ENCODE measurements around the gene SH3BP2. TPM values are rescaled to one million over a fixed set of nuclear protein-coding genes. Genes with fewer than 3 reads are reported as not detected.

Gene SH3BP2
- polyA plus RNA-seq, 1 of the 3 experiments (the other 2 are of a cell fraction): 25.2 TPM

DNA sequence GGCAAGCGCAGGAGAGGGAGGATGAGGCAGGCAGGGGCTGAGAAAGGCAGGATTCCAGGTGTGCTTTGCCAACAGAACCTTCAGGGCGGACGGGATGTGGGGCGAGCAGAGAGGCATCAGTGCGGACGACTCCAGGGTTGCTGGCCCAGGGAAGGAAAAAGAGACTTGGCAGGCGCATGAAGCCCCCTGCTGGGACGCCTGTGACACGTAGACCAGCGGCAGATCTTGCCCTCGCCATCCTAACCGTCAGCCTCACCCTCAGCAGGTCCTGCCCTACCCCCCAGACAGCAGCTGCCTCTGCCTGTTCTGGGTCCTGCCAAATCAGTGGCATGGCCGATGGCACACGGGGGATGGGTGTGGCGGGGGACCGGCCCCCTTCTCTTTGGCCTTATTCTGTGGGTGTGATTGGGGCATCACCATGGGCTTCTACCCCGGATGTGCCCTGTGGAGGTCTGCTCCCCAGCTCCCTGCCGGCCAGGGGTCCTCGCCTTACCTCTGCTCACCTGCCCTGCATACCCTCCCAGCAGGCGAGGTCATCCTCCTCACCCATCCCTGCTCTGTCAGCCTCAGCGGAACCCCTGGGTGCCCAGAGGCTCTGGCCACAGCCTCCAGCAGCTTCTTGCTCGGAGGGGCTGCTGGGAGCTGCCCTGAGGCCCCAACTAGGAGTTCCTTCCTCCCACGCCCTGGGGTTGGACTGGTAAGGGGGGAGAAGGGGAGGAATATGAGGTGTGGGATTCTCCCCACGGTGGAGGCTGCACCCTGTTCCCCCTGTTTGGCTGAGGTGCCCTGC, 2.9 kb upstream of the SH3BP2 start:
- DNase-seq: peak; percentile 41
- H2AFZ ChIP-seq (ENCODE audit: low read depth): no peak overlapping the region
- no peaks in the 10 kb centered on the region for H3F3A ChIP-seq (replicated peaks; ENCODE audit: insufficient read depth)
- no peak overlapping the region for H3K27ac ChIP-seq (ENCODE audit: low read depth in 2 of 2, low read length in 1 of 2)
- CTCF ChIA-PET: no interaction called here
- POLR2A ChIA-PET: no interaction called here
- no peak overlapping the region for H3K4me3 ChIP-seq (ENCODE audit: low read depth in 2 of 2, low read length in 1 of 2)
- H3K9me3 ChIP-seq: no peaks in the 10 kb centered on the region
- H3K4me1 ChIP-seq (ENCODE audit: control insufficient read depth in 1 of 2, insufficient read depth in 2 of 2, low read depth in 1 of 2, low read length in 1 of 2): peaks cover 15 to 43% of the 10 kb centered on the region in 2 experiments; a peak in 2 of 4 replicates
- no peaks in the 10 kb centered on the region for H4K20me1 ChIP-seq (ENCODE audit: insufficient read depth)
- no peaks in the 10 kb centered on the region for H3K36me3 ChIP-seq (replicated peaks in 1 of 2; ENCODE audit: control insufficient read depth in 1 of 2, insufficient read depth in 2 of 2, low read length in 1 of 2)
- H3K9me2 ChIP-seq: no peaks in the 10 kb centered on the region
- no peaks in the 10 kb centered on the region for H3K27me3 ChIP-seq (ENCODE audit: insufficient read depth)
- H3K4me2 ChIP-seq: no peak overlapping the region
- no peak for TF ChIP-seq YY1 (IDR thresholded peaks at IDR 0.05; ENCODE audit: low read depth)
- TF ChIP-seq SIN3A (IDR thresholded peaks at IDR 0.05; ENCODE audit: borderline replicate concordance, low read depth, low read length): no peak
- TF ChIP-seq GABPA (IDR thresholded peaks at IDR 0.05; ENCODE audit: low read depth): no peak
- no peak for TF ChIP-seq EZH2phosphoT487 (IDR thresholded peaks at IDR 0.05; ENCODE audit: borderline replicate concordance, low read depth)
- no peak for TF ChIP-seq MXI1 (IDR thresholded peaks at IDR 0.05; ENCODE audit: low read depth, low read length)
- TF ChIP-seq, protein P1, sequence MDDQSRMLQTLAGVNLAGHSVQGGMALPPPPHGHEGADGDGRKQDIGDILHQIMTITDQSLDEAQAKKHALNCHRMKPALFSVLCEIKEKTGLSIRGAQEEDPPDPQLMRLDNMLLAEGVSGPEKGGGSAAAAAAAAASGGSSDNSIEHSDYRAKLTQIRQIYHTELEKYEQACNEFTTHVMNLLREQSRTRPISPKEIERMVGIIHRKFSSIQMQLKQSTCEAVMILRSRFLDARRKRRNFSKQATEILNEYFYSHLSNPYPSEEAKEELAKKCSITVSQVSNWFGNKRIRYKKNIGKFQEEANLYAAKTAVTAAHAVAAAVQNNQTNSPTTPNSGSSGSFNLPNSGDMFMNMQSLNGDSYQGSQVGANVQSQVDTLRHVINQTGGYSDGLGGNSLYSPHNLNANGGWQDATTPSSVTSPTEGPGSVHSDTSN (IDR thresholded peaks at IDR 0.05): no peak
- no peak for TF ChIP-seq TCF12 (IDR thresholded peaks at IDR 0.05)
- TF ChIP-seq, protein P2, sequence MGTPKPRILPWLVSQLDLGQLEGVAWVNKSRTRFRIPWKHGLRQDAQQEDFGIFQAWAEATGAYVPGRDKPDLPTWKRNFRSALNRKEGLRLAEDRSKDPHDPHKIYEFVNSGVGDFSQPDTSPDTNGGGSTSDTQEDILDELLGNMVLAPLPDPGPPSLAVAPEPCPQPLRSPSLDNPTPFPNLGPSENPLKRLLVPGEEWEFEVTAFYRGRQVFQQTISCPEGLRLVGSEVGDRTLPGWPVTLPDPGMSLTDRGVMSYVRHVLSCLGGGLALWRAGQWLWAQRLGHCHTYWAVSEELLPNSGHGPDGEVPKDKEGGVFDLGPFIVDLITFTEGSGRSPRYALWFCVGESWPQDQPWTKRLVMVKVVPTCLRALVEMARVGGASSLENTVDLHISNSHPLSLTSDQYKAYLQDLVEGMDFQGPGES (IDR thresholded peaks at IDR 0.05; ENCODE audit: low read depth, low read length): no peak
- TF ChIP-seq RAD21 (IDR thresholded peaks at IDR 0.05; ENCODE audit: low read length): peak; percentile 34
- H3K9ac ChIP-seq: no peak overlapping the region
- 86% methylated on average over 12 of the region's 24 CpGs for WGBS (ENCODE audit: low lambda C conversion rate)
- peaks cover 4% of the 10 kb centered on the region; the same call in 1 of the 2 replicates for H3K79me2 ChIP-seq (ENCODE audit: insufficient read depth)

- Histone ChIP-seq H3F3A (replicated peaks; ENCODE audit: insufficient read depth) (no peaks in the 10 kb centered on the region), H3K79me2 (ENCODE audit: insufficient read depth) (peaks cover 5% of the 10 kb centered on the region; the same call in 1 of the 2 replicates), H4K20me1 (ENCODE audit: insufficient read depth) (no peaks in the 10 kb centered on the region), H3K27me3 (ENCODE audit: insufficient read depth) (no peaks in the 10 kb centered on the region), H2AFZ (ENCODE audit: low read depth) (no peak overlapping the region), H3K9me2 (no peaks in the 10 kb centered on the region), H3K27ac (ENCODE audit: low read depth in 2 of 2, low read length in 1 of 2) (no peak overlapping the region), H3K4me2 (no peak overlapping the region), H3K4me1 (ENCODE audit: control insufficient read depth in 1 of 2, insufficient read depth in 2 of 2, low read depth in 1 of 2, low read length in 1 of 2) (peaks cover 15 to 52% of the 10 kb centered on the region in 2 experiments; a peak in 2 of 4 replicates), H3K36me3 (replicated peaks in 1 of 2; ENCODE audit: control insufficient read depth in 1 of 2, insufficient read depth in 2 of 2, low read length in 1 of 2) (no peaks in the 10 kb centered on the region), H3K4me3 (ENCODE audit: low read depth in 2 of 2, low read length in 1 of 2) (no peak overlapping the region), H3K9ac (no peak overlapping the region), H3K9me3 (no peaks in the 10 kb centered on the region)
- TF ChIP-seq CHD2 (IDR thresholded peaks at IDR 0.05; ENCODE audit: low read length, partially characterized antibody) (no peak), FOSL2 (IDR thresholded peaks at IDR 0.05; ENCODE audit: borderline replicate concordance, low read depth) (no peak), RFX5 (IDR thresholded peaks at IDR 0.05; ENCODE audit: low read length) (no peak), RCOR1 (IDR thresholded peaks at IDR 0.05; ENCODE audit: low read length) (no peak), EZH2phosphoT487 (IDR thresholded peaks at IDR 0.05; ENCODE audit: borderline replicate concordance, low read depth) (no peak), MAX (IDR thresholded peaks at IDR 0.05; ENCODE audit: low read depth) (no peak), POLR2AphosphoS5 (IDR thresholded peaks at IDR 0.05; ENCODE audit: low read depth, low read length) (no peak), TAF1 (IDR thresholded peaks at IDR 0.05; ENCODE audit: borderline replicate concordance, low read depth, low read length) (no peak), SIN3A (IDR thresholded peaks at IDR 0.05; ENCODE audit: borderline replicate concordance, low read depth, low read length) (no peak), RAD21 (IDR thresholded peaks at IDR 0.05; ENCODE audit: low read length) (no peak)
- TF ChIP-seq, protein P2 (IDR thresholded peaks at IDR 0.05; ENCODE audit: low read depth, low read length): no peak
- TF ChIP-seq, protein P3, sequence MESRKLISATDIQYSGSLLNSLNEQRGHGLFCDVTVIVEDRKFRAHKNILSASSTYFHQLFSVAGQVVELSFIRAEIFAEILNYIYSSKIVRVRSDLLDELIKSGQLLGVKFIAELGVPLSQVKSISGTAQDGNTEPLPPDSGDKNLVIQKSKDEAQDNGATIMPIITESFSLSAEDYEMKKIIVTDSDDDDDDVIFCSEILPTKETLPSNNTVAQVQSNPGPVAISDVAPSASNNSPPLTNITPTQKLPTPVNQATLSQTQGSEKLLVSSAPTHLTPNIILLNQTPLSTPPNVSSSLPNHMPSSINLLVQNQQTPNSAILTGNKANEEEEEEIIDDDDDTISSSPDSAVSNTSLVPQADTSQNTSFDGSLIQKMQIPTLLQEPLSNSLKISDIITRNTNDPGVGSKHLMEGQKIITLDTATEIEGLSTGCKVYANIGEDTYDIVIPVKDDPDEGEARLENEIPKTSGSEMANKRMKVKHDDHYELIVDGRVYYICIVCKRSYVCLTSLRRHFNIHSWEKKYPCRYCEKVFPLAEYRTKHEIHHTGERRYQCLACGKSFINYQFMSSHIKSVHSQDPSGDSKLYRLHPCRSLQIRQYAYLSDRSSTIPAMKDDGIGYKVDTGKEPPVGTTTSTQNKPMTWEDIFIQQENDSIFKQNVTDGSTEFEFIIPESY (IDR thresholded peaks at IDR 0.05; ENCODE audit: borderline replicate concordance, low read depth): no peak
- CTCF ChIA-PET: interaction anchor here (0.6 kb wide), 1 partner anchor 10 kb away, joined by 3 read pairs; no protein-coding TSS in a partner anchor
- POLR2A ChIA-PET: interaction anchor here (1.4 kb wide), 1 partner anchor 35 kb away, joined by 4 read pairs; the partner anchor contains the start of gene TNIP2
- 72% methylated on average over 9 of the region's 19 CpGs for WGBS (ENCODE audit: low lambda C conversion rate)
- peak; percentile 22 for DNase-seq
Measured at GRCh38 chr4:2790583-2791517, 2.0 kb upstream of the SH3BP2 start.

Measured in SK-N-SH (cell line).